Brain pericyte (primary cell): ENCODE measurements around the gene SCN5A.

Experiments
- DNase-seq: peaks from one replicate; pipeline ENCODE4 v3.0.0-alpha.2; 2012; ENCODE audit warnings: low read depth, low spot score

SCN5A gene

DNA sequence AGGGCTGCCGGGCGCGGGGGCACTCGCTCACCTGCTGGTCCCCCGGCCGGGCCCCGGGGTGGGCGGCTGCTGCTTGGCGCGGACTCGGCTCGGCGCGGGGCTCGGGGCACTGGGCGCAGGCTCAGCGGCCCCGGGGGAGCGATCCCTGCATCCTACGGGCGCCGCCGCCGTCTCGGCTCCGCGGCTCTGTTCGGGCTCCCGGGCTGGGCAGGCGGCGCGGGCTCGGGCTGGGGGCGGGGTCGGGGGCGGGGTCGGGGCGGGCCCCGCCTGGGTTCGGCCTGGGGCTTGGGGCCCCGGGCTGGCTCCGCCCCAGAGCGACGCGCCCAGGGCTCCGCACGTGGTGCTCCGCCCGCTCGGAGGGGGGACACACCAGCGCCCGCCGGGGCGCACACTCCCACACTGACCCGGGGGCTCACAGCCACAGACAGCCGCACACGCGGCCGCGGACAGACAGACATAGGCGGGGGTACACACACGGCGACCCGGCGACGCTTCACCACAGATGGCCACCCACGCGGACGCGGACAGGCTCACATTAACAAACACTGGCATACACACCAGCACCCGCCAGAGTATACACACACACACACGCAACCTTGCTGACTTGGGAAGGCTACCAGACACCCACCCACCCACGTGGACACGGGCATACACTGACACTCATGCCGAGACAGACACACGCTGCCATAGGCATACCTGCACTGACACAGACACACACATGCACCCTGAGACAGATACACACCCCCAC, at the start of gene SCN5A:
TSS of gene SCN5A (minus strand) at position 188 of the 748 bp plus-strand sequence. CDS start 16,380 bp downstream, outside the sequence.
- no peak for DNase-seq

- DNase-seq, result no peak
Observed at GRCh38 chr3:38698760-38699159, 49.3 kb upstream of the SCN5A start.

DNA sequence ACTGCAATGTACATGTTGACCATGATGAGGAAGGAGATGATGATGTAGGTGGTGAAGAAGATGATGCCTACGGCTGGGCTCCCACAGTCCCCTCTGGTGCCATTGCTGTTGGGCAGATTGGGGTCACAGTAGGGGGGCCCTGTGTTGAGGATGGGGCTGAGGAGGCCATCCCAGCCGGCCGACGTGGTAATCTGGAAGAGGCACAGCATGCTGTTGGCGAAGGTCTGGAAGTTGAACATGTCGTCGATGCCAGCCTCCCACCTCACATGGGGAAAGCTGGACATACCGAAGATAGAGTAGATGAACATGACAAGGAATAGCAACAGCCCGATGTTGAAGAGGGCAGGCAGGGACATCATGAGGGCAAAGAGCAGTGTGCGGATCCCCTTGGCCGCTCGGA, 48.6 kb upstream of the SCN5A start:
- DNase-seq, result no peak

GRCh38 chr3:38696034-38696433, 46.5 kb upstream of the SCN5A start:
- no peak for DNase-seq

DNA sequence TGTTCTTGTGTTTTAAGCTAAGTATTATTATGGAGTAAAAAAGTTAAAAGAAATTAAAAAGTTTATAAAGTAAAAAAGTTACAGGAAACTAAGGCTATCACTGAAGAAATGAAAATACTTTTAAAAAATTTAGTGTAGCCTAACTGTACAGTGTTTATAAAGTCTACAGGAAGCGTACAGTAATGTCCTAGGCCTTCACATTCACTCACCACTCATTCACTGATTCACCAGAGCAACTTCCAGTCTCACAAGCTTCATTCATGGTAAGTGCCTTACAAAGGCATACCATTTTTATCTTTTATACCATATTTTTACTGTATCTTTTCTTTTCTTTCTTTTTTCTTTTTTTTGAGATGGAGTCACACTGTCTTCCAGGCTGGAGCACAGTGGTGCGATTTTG, 40.7 kb upstream of the SCN5A start:
- no peak for DNase-seq

- DNase-seq, result no peak
Observed at GRCh38 chr3:38689774-38690173, 40.3 kb upstream of the SCN5A start.

GRCh38 chr3:38689346-38689745, 39.9 kb upstream of the SCN5A start:
- DNase-seq, result no peak

DNA sequence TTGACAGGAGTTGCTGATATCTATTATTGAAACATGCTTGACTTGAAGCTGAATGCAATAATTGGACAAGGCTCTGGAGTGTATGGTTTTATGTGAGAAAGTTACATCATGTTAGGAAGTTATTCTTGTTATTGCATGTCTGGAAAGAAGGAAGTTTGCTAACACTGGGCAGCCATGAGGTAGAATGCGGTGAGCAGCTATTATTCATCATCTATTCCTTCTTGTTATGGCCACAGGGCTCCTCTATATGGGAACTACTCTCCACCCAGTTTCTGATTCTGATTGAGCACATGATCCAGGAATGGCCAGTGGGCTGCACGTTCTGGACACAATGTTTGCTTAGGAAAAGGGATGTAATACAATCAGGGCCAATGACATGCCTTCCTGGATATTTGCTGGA, 37.8 kb upstream of the SCN5A start:
- DNase-seq, result no peak

GRCh38 chr3:38684546-38684945, 35.1 kb upstream of the SCN5A start:
- DNase-seq, result no peak

DNA sequence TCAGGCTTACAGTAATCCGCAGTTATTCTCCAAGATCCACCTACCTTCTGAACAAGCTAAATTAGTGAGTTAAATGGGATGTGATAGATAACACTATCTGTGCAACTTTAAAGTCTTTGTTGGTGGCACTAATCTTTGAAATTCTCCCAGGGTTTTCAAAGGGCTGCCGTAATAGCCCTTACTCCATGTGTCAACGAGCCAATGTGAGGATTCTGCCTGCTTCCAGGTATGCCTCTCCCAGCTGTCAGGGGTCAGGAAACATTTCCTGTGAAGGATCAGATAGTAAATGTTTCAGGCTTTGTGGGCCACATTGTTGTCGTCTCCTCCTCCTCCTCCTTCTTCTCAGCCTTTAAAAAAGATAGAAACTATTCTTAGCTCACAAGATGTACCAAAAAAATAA, 20.2 kb upstream of the SCN5A start:
- DNase-seq, result no peak

DNA sequence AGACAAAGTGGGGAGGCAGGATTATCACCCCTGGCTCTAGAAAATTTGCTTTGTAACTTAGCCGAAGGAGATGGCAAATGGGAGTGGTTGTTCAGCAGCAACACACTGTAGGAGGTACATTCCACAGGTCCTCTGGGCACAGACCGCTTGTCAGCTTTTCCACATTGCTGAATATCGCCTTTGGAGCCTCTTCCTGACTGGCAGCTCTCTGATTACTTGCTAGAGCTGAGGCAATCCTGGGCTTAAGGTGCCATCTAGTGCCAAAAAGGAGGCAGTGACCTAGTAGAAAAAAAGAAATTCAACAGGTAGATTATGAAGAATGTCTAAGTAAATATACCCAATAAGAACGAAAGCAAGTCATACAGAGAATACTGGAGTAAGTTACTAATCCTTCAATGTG, 13.1 kb upstream of the SCN5A start:
- DNase-seq, result no peak

DNA sequence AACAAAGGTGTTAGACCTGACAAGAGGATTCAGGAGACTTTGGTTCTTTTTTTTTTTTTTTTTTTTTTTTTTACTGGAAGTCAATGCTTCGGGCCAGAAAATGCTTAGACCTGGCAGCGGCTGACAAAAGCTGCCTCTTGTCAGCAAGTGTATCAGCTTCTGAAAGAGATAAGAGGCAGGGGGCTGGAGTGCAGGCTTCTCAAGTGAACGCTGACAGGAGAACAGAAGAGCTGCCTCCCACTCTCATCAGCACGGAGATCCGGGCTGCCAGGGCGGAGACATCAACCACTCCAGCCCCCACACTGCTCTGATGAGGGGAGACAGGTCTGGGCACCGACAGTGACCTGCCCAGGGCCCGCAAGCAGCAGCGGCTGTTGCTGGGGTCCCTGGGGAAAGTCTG, 9.4 kb upstream of the SCN5A start:
- no peak for DNase-seq

DNA sequence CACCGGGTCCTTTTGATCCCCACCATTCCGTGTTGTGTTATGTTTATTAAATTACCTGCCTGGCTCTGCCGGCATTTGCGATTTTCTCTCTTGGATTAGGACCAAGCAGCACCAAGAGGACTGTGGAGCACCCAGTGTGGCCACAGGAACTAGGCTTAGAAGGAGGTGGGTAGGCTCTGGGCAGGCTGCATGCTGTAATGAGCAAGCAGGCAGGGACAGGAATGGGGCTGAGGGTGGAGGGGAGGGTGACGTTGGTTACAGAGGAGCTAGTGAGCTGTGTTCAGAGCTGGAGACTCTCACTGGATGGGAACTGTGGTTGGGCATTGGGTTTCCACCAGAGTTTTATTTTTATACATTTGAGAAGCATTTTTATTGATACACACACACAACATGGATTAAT, 7.9 kb upstream of the SCN5A start:
- no peak for DNase-seq

DNA sequence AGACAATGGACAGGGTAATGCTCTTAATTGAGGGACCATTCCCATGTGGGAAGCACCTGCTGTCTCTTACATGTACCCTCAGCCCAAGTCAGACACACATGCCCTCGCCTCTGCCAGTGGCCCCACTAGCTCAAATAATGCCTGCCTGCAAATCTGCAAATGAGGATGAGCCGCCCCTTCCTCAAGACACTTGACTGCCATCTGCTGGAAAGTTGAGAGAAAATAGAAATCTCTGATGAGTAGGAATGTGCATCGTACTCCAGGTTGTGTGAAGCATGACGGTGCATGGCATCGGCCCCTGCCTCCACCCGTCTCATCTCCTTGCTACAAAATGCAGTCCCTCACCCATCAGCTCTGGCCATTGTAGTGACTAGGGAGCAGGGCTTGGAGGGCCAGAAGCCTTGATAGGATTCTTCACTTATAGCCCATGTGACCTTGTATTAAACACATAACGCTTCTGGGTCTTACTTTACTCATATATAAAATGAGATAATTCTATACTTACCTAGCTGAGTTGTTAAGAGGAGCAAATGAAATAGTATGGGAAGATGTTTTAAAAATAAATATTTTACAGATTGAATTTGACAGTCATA, 6.3 kb upstream of the SCN5A start:
- no peak for DNase-seq

DNA sequence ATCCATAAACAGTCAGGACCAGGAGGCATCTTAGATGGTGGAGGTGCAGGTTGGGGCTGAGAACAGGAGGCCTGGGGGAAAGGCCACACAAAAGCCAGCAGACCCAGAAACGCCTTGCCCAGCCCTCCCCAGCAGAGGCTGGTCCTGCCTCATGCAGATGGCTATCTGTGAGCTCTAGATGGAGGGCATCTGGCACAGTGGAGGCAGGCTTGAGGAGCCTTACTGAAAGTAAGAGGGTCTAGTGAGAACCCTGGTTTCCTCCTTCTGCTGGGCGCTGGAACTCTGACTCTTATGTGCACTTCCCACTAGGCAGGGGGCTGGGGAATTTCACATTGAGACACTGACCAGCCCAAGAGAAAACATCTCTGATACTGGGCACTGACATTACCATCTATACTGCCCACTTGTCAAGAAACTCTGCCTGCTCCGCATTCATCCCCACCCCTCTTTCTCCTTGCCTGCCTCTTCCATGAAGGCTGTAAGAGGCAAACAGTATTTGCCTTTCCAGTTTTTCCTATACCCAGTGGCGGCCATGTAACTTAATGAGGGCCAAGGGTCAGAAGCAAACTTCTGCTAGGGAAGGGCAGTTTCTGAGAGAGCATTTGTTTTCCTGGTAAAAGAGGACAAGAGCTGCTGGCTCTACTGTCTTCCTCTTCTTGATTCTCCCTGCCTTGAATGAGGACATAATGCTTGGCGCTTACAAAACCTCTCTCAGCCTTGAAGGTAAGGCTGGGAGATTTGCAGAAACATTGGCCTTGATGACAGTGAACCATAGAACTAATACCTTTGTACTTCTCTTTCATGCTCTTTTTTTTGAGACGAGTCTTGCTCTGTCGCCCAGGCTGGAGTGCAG, 4.4 kb upstream of the SCN5A start:
- DNase-seq, result no peak

GRCh38 chr3:38652934-38653333, 3.4 kb upstream of the SCN5A start:
- no peak for DNase-seq

DNA sequence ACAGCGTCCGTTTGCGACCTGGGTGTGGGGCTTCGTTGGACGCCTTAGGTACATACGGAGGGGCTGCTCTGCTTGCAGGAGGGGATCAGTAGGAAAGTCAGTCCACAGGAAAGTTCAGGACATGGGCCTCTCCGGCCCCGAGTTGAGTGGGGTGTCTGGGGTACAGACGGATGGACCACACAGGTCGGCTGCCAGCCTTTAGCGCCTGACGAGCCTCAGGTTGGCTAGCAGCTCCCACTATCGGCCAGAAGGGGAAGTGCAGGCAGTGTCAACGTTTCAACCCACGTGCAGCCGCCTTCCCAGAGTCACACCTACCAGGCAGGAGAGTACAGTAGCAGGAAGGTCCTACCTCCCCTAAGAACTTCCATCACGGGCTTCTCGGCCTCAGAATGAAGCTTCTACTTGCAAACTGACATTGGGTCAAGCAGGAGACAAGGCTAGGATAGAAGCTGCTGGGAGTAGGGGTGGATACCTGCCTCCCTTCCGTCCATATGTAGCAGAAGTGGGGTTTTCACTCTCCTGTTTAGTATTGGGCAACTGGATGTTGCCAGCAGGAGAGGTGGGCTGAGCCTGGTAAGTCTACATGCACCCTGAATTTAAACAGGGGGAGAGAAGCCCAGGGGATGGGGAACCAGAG, 1.8 kb upstream of the SCN5A start:
- no peak for DNase-seq

- DNase-seq, result no peak
Observed at GRCh38 chr3:38650248-38650951, 913 bp upstream of the SCN5A start.

DNA sequence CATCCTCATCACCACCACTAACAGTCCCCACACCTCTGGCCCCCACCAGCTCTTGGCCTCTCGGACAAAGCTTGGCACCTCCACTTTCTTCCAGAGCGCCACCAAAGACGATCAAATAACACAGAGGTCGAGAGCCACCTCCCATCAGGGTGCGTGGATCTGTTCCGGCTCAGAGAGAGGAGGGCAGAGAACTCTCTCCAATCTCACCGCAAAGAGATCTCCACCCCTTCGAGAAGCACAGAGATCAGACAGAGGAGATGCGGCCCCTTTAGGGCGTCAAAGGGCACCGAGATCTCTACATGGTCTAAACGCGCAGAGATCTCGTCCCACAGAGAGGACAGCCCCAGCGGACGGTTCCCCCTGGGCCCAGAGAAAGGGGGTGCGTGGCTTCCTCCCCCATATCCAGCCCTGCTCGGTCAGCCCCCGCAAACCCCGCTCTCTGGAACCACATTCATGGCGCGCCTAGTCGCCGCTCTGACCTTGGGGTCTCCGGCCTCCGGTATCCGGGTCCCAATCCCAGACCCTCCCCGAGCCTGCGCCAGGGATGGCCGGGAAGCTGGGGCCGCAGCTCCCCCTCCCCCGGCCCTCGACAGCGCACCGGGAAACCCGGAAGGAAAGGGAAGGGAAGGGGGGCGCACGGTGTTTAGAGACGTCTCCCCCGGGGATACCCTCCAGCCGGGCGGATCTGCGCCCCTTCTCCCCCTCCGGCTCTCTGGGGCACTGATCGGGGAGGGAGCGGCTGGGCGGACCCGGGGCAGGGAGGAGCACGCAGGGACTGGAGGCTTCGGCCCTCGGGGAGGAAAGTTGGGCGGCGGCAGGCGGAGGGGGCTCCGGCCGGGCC, 608 bp downstream of the SCN5A start:
- no peak for DNase-seq

DNA sequence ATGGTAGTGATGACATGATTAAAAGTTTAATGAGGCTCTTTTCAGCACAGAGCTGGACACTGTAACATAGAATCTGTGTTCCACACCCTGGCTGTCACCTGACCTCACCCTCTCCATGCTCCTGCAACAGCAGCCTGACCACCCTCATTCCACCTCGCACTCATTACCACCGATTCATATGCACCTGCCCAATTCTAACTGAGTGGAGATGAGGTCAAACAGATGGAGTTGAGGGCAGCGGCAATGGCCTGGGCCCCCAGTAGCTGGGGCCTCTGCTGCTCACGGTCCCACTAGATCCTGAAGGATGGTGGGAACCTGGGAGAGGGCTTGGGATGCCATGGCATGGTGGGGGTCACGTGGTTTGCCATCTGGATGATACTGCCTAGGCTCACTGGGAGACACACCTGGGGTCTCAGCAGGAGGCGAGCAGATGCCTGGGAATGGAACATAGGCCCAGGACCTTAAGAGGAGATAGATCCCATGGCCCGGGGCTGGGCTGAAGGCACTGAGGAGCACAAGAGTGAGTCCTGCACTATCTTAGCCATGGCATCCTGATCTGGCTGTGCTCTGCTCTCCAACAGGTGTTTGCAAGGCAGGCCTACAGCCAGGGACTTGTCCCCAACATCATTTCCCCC, 1.3 kb downstream of the SCN5A start:
- DNase-seq, result no peak
